ENCODE results near the gene ADRM1. TPM values are rescaled to one million over a fixed set of nuclear protein-coding genes. Genes with fewer than 3 reads are reported as not detected.

The ADRM1 gene
- total and polyA plus RNA-seq, 2 experiments from 2014 or later, result 206 to 243 TPM

DNA sequence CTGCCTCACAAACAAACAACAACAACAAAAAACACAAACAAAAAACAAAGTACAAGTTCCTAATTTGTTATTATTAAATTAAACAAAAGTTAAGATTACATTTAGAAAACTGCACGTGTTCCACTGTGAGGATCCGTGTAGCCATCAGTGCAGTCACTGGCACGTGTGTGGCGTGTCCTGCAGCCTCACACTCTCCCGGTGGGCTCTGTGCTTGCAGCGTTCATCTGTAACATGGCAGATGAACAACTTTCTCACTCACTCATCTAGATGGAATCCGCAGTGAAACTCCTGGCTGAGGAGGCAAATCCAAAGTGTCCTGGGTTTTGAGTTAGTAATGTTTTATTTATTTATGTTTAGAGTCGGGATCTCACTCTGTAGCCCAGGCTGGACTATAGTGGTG lies 12.9 kb upstream of the ADRM1 start (continued):
- TF ChIP-seq ZNF114 (CRISPR knock-in tag; IDR thresholded peaks at IDR 0.05) (no peak), POLR2AphosphoS5 (IDR thresholded peaks at IDR 0.05; ENCODE audit: low read depth) (no peak), CREB1 (CRISPR knock-in tag; IDR thresholded peaks at IDR 0.05; ENCODE audit: low read depth) (no peak), EZH2phosphoT487 (IDR thresholded peaks at IDR 0.05; ENCODE audit: unreplicated experiment) (no peak), ZNF331 (CRISPR knock-in tag; IDR thresholded peaks at IDR 0.05; ENCODE audit: low read depth) (no peak), JUNB (IDR thresholded peaks at IDR 0.05; ENCODE audit: unreplicated experiment) (no peak)
- TF ChIP-seq, protein P1, sequence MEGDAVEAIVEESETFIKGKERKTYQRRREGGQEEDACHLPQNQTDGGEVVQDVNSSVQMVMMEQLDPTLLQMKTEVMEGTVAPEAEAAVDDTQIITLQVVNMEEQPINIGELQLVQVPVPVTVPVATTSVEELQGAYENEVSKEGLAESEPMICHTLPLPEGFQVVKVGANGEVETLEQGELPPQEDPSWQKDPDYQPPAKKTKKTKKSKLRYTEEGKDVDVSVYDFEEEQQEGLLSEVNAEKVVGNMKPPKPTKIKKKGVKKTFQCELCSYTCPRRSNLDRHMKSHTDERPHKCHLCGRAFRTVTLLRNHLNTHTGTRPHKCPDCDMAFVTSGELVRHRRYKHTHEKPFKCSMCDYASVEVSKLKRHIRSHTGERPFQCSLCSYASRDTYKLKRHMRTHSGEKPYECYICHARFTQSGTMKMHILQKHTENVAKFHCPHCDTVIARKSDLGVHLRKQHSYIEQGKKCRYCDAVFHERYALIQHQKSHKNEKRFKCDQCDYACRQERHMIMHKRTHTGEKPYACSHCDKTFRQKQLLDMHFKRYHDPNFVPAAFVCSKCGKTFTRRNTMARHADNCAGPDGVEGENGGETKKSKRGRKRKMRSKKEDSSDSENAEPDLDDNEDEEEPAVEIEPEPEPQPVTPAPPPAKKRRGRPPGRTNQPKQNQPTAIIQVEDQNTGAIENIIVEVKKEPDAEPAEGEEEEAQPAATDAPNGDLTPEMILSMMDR (conservative IDR thresholded peaks at IDR 0.05; ENCODE audit: low read depth in 2 of 2), result no peak
- TF ChIP-seq, protein P2, sequence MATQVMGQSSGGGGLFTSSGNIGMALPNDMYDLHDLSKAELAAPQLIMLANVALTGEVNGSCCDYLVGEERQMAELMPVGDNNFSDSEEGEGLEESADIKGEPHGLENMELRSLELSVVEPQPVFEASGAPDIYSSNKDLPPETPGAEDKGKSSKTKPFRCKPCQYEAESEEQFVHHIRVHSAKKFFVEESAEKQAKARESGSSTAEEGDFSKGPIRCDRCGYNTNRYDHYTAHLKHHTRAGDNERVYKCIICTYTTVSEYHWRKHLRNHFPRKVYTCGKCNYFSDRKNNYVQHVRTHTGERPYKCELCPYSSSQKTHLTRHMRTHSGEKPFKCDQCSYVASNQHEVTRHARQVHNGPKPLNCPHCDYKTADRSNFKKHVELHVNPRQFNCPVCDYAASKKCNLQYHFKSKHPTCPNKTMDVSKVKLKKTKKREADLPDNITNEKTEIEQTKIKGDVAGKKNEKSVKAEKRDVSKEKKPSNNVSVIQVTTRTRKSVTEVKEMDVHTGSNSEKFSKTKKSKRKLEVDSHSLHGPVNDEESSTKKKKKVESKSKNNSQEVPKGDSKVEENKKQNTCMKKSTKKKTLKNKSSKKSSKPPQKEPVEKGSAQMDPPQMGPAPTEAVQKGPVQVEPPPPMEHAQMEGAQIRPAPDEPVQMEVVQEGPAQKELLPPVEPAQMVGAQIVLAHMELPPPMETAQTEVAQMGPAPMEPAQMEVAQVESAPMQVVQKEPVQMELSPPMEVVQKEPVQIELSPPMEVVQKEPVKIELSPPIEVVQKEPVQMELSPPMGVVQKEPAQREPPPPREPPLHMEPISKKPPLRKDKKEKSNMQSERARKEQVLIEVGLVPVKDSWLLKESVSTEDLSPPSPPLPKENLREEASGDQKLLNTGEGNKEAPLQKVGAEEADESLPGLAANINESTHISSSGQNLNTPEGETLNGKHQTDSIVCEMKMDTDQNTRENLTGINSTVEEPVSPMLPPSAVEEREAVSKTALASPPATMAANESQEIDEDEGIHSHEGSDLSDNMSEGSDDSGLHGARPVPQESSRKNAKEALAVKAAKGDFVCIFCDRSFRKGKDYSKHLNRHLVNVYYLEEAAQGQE (IDR thresholded peaks at IDR 0.05; ENCODE audit: unreplicated experiment), result no peak

DNA sequence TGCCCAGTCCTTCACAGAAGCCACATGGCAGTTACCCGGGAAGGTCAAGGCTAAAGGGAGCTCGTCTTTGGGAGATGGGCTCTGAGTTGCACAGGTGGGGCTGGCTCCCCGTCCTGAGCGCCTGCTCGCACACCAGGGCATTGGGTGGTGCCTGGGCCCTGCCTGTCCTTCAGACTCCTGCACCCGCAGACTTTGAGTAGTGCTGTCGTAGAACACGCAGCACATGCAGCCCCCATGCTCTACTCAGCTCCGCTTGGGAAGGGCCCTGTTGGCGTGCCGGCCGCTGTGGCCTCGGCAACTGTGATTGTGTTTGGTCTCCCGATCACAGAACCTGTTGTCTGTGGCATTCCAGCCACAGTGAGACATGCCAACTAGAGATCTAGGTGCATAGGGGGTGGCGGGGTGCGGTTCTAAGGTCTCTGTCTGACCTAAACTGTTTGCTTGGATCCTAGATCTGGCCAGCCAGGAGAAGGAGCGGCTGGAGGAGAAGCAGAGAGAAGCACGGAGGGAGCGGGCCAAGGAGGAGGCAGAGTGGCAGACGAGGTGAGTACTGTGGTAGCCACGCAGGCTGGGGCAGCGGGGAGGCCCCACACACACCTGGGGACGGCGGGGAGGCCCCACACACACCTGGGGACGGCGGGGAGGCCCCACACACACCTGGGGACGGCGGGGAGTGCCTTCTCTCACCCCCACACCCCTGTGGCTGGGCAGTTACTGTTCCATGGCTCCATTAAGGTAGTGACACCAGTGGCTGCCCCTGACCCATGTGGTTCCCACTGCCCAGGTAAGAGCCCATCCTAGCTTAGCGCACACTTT lies 11.3 kb upstream of the ADRM1 start:
- H4K20me1 ChIP-seq (replicated peaks; ENCODE audit: insufficient read depth), result no peaks in the 10 kb centered on the region
- no peak overlapping the region for H3K4me3 ChIP-seq
- no peaks in the 10 kb centered on the region for H3K4me1 ChIP-seq (ENCODE audit: insufficient read depth)
- no peaks in the 10 kb centered on the region for H3K36me3 ChIP-seq (ENCODE audit: insufficient read depth)
- no peak overlapping the region for H3K27ac Mint-ChIP-seq
- H3K9me2 ChIP-seq (ENCODE audit: insufficient read depth), result no peaks in the 10 kb centered on the region
- 0 out of 2 replicates have a peak, but pooled peaks cover 3% of the 10 kb centered on the region for H3F3A ChIP-seq (replicated peaks; ENCODE audit: low read depth)
- H3K27ac ChIP-seq (ENCODE audit: low read depth), result no peak overlapping the region
- peaks cover 11% of the 10 kb centered on the region for H3K27me3 Mint-ChIP-seq (ENCODE audit: insufficient read depth, low read depth, poor library complexity)
- H3K4me2 ChIP-seq, result no peak overlapping the region
- H3K79me2 ChIP-seq (replicated peaks; ENCODE audit: insufficient read depth), result no peaks in the 10 kb centered on the region
- peaks cover 37% of the 10 kb centered on the region for H3K36me3 Mint-ChIP-seq (ENCODE audit: low read depth)
- ATAC-seq (no peak), DNase-seq (ENCODE audit: low spot score) (no peak)
- H2AFZ ChIP-seq, result no peak overlapping the region
- no peaks in the 10 kb centered on the region for H3K27me3 ChIP-seq (ENCODE audit: insufficient read depth)
- H3K4me1 Mint-ChIP-seq, result no peaks in the 10 kb centered on the region
- H3K9me3 Mint-ChIP-seq, result no peaks in the 10 kb centered on the region
- TF ChIP-seq EZH2 (IDR thresholded peaks at IDR 0.05; ENCODE audit: low read depth, unreplicated experiment) (no peak), POLR2AphosphoS5 (IDR thresholded peaks at IDR 0.05; ENCODE audit: low read depth) (no peak)
- H3K4me3 Mint-ChIP-seq, result no peak overlapping the region

Data from GM23338 (cell line).